Astrocyte (in vitro differentiated cells and primary cell): ENCODE data around the gene SMOC2. TPM values are rescaled to one million over a fixed set of nuclear protein-coding genes. Genes with fewer than 3 reads are reported as not detected.

Source experiments
- DNase-seq: peaks from one replicate; pipeline ENCODE4 v3.0.0-alpha.2; 2010; ENCODE audit warnings: low read depth
- FAIRE-seq: peaks from 2 replicates; lab custom pipeline; 2011; peaks lifted over from hg19 to GRCh38; lab: Jason Lieb, UNC
- H2AFZ ChIP-seq: 2 replicates; pipeline ENCODE4 v1.6.0; 2012; ENCODE audit warnings: low read depth, low read length, inconsistent platforms
- H3K27ac ChIP-seq: 2 replicates; pipeline ENCODE4 v1.5.1; 2011; ENCODE audit warnings: low read depth, low read length, inconsistent platforms
- H3K27me3 ChIP-seq: 2 replicates; pipeline ENCODE4 v1.6.0; 2011; ENCODE audit warnings: low read length, inconsistent platforms; ENCODE audit not compliant: insufficient read depth
- H3K36me3 ChIP-seq: 2 replicates; pipeline ENCODE4 v1.5.1; 2011; ENCODE audit warnings: low read length, inconsistent platforms; ENCODE audit not compliant: insufficient read depth
- H3K4me1 ChIP-seq: 2 replicates; pipeline ENCODE4 v1.5.1; 2011; ENCODE audit warnings: low read length, inconsistent platforms; ENCODE audit not compliant: insufficient read depth
- H3K4me2 ChIP-seq: 2 replicates; pipeline ENCODE4 v1.6.0; 2012; ENCODE audit warnings: low read length, inconsistent platforms
- H3K4me3 ChIP-seq: 2 replicates; pipeline ENCODE4 v1.5.1; 2011; ENCODE audit warnings: low read depth, mild to moderate bottlenecking, low read length, inconsistent platforms; ENCODE audit not compliant: insufficient read depth
- H3K79me2 ChIP-seq: 2 replicates; pipeline ENCODE4 v1.6.0; 2012; ENCODE audit warnings: mild to moderate bottlenecking, low read length, inconsistent platforms; ENCODE audit not compliant: insufficient read depth
- H3K9ac ChIP-seq: 2 replicates; pipeline ENCODE4 v1.6.0; 2012; ENCODE audit warnings: mild to moderate bottlenecking, low read length, inconsistent platforms
- H3K9me3 ChIP-seq: 2 replicates; pipeline ENCODE4 v1.5.1; 2012; ENCODE audit warnings: low read depth, mild to moderate bottlenecking, low read length, inconsistent platforms; ENCODE audit not compliant: insufficient read depth
- H4K20me1 ChIP-seq: 2 replicates; pipeline ENCODE4 v1.6.0; 2012; ENCODE audit warnings: low read length, inconsistent platforms; ENCODE audit not compliant: insufficient read depth
- H3K27ac Mint-ChIP-seq: one replicate; pipeline ENCODE4 v1.8.0; 2021; ENCODE audit warnings: mild to moderate bottlenecking, mixed read lengths; ENCODE audit not compliant: unreplicated experiment
- H3K27me3 Mint-ChIP-seq: one replicate; pipeline ENCODE4 v1.8.0; 2021; ENCODE audit warnings: low read depth, mixed read lengths; ENCODE audit not compliant: unreplicated experiment
- H3K36me3 Mint-ChIP-seq: one replicate; pipeline ENCODE4 v1.8.0; 2021; ENCODE audit warnings: low read depth, mixed read lengths; ENCODE audit not compliant: unreplicated experiment
- H3K4me1 Mint-ChIP-seq: one replicate; pipeline ENCODE4 v1.8.0; 2021; ENCODE audit warnings: low read depth, mixed read lengths; ENCODE audit not compliant: unreplicated experiment
- H3K4me3 Mint-ChIP-seq: one replicate; pipeline ENCODE4 v1.8.0; 2021; ENCODE audit warnings: mild to moderate bottlenecking, moderate library complexity, mixed read lengths; ENCODE audit not compliant: unreplicated experiment
- H3K9me3 Mint-ChIP-seq: one replicate; pipeline ENCODE4 v1.8.0; 2021; ENCODE audit warnings: mild to moderate bottlenecking, mixed read lengths; ENCODE audit not compliant: unreplicated experiment
- CTCF ChIP-seq: IDR thresholded peaks from 2 replicates; pipeline ENCODE4 v1.5.1; 2011; ENCODE audit warnings: low read depth, mild to moderate bottlenecking, inconsistent platforms, low read length, moderate library complexity; ENCODE audit not compliant: insufficient read depth
- EZH2 ChIP-seq: IDR thresholded peaks from 2 replicates; pipeline ENCODE4 v1.6.1; 2012; ENCODE audit warnings: mild to moderate bottlenecking, low read length, inconsistent platforms; ENCODE audit not compliant: insufficient read depth
- total RNA-seq: library from RNA; stranded (reverse); gene quantifications from 2 replicates; pipeline ENCODE4 v1.2.1, GENCODE V29; 2021

Gene SMOC2
- total RNA-seq, 1 donor from 2014 or later: 0.93 TPM

- FAIRE-seq: no peak
- Histone ChIP-seq H3K4me1 (no peaks in the 10 kb centered on the region), H3K27ac (no peak overlapping the region), H2AFZ (no peak overlapping the region), H3K79me2 (no peaks in the 10 kb centered on the region), H4K20me1 (no peaks in the 10 kb centered on the region), H3K9ac (no peak overlapping the region), H3K36me3 (no peaks in the 10 kb centered on the region), H3K4me3 (no peak overlapping the region), H3K9me3 (no peaks in the 10 kb centered on the region), H3K4me2 (no peak overlapping the region), H3K27me3 (no peaks in the 10 kb centered on the region)
- peaks cover 6% of the 10 kb centered on the region for H3K4me1 Mint-ChIP-seq
- H3K4me3 Mint-ChIP-seq: no peak overlapping the region
- H3K27me3 Mint-ChIP-seq: peaks cover 50% of the 10 kb centered on the region
- H3K9me3 Mint-ChIP-seq: peaks cover 5% of the 10 kb centered on the region
- no peak overlapping the region for H3K27ac Mint-ChIP-seq
- H3K36me3 Mint-ChIP-seq: no peaks in the 10 kb centered on the region
- no peak for DNase-seq
- no peak for TF ChIP-seq CTCF
- TF ChIP-seq EZH2: no peak
These were observed 11.0 kb downstream of the SMOC2 start for GRCh38 chr6:168451805-168452517.

GRCh38 chr6:168452685-168453377 is 11.8 kb downstream of the SMOC2 start:
- H3K9ac ChIP-seq: no peak overlapping the region
- no peak for FAIRE-seq

More at GRCh38 chr6:168452685-168453377, 11.8 kb downstream of the SMOC2 start:
- Mint-ChIP-seq H3K36me3 (no peaks in the 10 kb centered on the region), H3K27me3 (peaks cover 46% of the 10 kb centered on the region), H3K4me3 (no peak overlapping the region), H3K4me1 (peaks cover 6% of the 10 kb centered on the region), H3K9me3 (no peaks in the 10 kb centered on the region), H3K27ac (no peak overlapping the region)
- Histone ChIP-seq H3K4me1 (no peaks in the 10 kb centered on the region), H3K27ac (no peak overlapping the region), H3K79me2 (no peaks in the 10 kb centered on the region), H3K4me2 (no peak overlapping the region), H3K36me3 (no peaks in the 10 kb centered on the region), H3K27me3 (no peaks in the 10 kb centered on the region), H4K20me1 (no peaks in the 10 kb centered on the region), H3K9me3 (no peaks in the 10 kb centered on the region), H3K4me3 (no peak overlapping the region), H2AFZ (no peak overlapping the region)
- TF ChIP-seq EZH2 (no peak), CTCF (no peak)
- DNase-seq: no peak
